HepG2 (cell line): ENCODE results near the gene SH3GL1. TPM values are rescaled to one million over a fixed set of nuclear protein-coding genes. Genes with fewer than 3 reads are reported as not detected.
A peak's percentile ranks its signal among the peaks of the same experiment; 100 is the strongest.

Source experiments
- ATAC-seq: fragments of 200-7000 bp; cut with Tn5 transposase; 3 replicates; pipeline ENCODE4 v1.9.1; 2020; ENCODE audit warnings: mild to moderate bottlenecking, moderate library complexity
- BruUV-seq: library from RNA; stranded (reverse); fragments of 400-500 nt; replicated peaks from 2 replicates; lab custom pipeline; 2021; lab: Mats Ljungman, UMichigan
- CTCF ChIA-PET: fragments of 300-600 bp; formaldehyde crosslinking; extraction: SDS; loops from one replicate; lab custom pipeline; 2021; ENCODE audit warnings: low total read pairs, inconsistent platforms, low intra/inter-chr PET ratio; lab: Yijun Ruan, JAX
- POLR2A ChIA-PET: fragments of 350-600 bp; sonication (Branson Sonifier 250); formaldehyde crosslinking; loops from one replicate; lab custom pipeline; 2020; ENCODE audit warnings: antibody characterized with exemption, inconsistent platforms; lab: Yijun Ruan, JAX
- DNase-seq: peaks from one replicate; pipeline ENCODE4 v3.0.0-alpha.2; 2015; ENCODE audit warnings: low spot score
- FAIRE-seq: peaks from 3 replicates; lab custom pipeline; 2011; peaks lifted over from hg19 to GRCh38; lab: Jason Lieb, UNC
- H2AFZ ChIP-seq: one replicate; pipeline ENCODE4 v1.6.1; 2011; ENCODE audit warnings: low read length, inconsistent platforms
- H3K27ac ChIP-seq: fragments of 300-600 bp; 3 replicates; pipeline ENCODE4 v1.8.0; 2011; ENCODE audit warnings: mixed run types, mild to moderate bottlenecking, mixed read lengths, low read length, inconsistent platforms; ENCODE audit not compliant: insufficient read depth; ENCODE audit errors: extremely low read length
- H3K27me3 ChIP-seq, 2 experiments: fragments of 200-600 bp in 1 of 2; 2 replicates in 1 of 2; 3 replicates in 1 of 2; pipeline versions ENCODE4 v1.6.0 to v1.8.0; 2011; ENCODE audit warnings: low read length in 2 of 2, mild to moderate bottlenecking in 2 of 2, moderate library complexity in 2 of 2, inconsistent platforms in 1 of 2; ENCODE audit not compliant: insufficient read depth in 2 of 2, control insufficient read depth in 1 of 2
- H3K36me3 ChIP-seq, 2 experiments: fragments of 200-600 bp in 1 of 2; replicated peaks in 1 of 2; 2 replicates in 1 of 2; 3 replicates in 1 of 2; pipeline versions ENCODE4 v1.5.1 to v1.8.0; 2011; ENCODE audit warnings: low read length in 2 of 2, inconsistent platforms in 1 of 2; ENCODE audit not compliant: insufficient read depth in 2 of 2, control insufficient read depth in 1 of 2
- H3K4me1 ChIP-seq: 2 replicates; pipeline ENCODE4 v1.5.1; 2012; ENCODE audit warnings: low read length, inconsistent platforms; ENCODE audit not compliant: insufficient read depth
- H3K4me2 ChIP-seq: 2 replicates; pipeline ENCODE4 v1.6.0; 2011; ENCODE audit warnings: low read depth, low read length, inconsistent platforms
- H3K4me3 ChIP-seq, 3 experiments: fragments of 200-600 bp in 1 of 3; sonication (generic), shearing (Covaris generic) in 1 of 3; replicated peaks in 1 of 3; 2 replicates each; pipeline ENCODE4 v1.5.1; 2011 to 2016; ENCODE audit warnings: low read length in 3 of 3, inconsistent platforms in 2 of 3, low read depth in 2 of 3, mild to moderate bottlenecking in 2 of 3, control low read depth in 1 of 3, mixed read lengths in 1 of 3; ENCODE audit not compliant: insufficient read depth in 1 of 3
- H3K79me2 ChIP-seq: one replicate; pipeline ENCODE4 v1.6.1; 2011; ENCODE audit warnings: low read length, inconsistent platforms; ENCODE audit not compliant: insufficient read depth
- H3K9ac ChIP-seq: 2 replicates; pipeline ENCODE4 v1.6.0; 2011; ENCODE audit warnings: mild to moderate bottlenecking, low read depth, low read length, inconsistent platforms; ENCODE audit not compliant: insufficient read depth
- H3K9me3 ChIP-seq: 2 replicates; pipeline ENCODE4 v1.5.1; 2012; ENCODE audit warnings: mild to moderate bottlenecking, low read length
- H4K20me1 ChIP-seq: 2 replicates; pipeline ENCODE4 v1.6.0; 2011; ENCODE audit warnings: inconsistent platforms, mild to moderate bottlenecking, low read length, moderate library complexity; ENCODE audit not compliant: insufficient read depth
- AGO2 ChIP-seq: fragments of 200-400 bp; formaldehyde crosslinking; optimal IDR thresholded peaks from 2 replicates; pipeline ENCODE3; 2017; ENCODE audit warnings: mild to moderate bottlenecking, low read depth, low read length, moderate library complexity
- ATF2 ChIP-seq: sonication (generic); formaldehyde crosslinking; IDR thresholded peaks from 2 replicates; pipeline ENCODE4 v1.4.0; 2020; ENCODE audit warnings: missing genetic modification reagents
- CCDC6 ChIP-seq: sonication (generic); formaldehyde crosslinking; IDR thresholded peaks from 2 replicates; pipeline ENCODE4 v1.8.1; 2022; ENCODE audit warnings: mild to moderate bottlenecking, missing genetic modification reagents, moderate library complexity
- CENPX ChIP-seq: sonication (generic); formaldehyde crosslinking; IDR thresholded peaks from 2 replicates; pipeline ENCODE4 v1.9.0; 2021; ENCODE audit warnings: mild to moderate bottlenecking, missing genetic modification reagents, moderate library complexity
- HNRNPL ChIP-seq: fragments of 200-400 bp; formaldehyde crosslinking; IDR thresholded peaks from 2 replicates; pipeline ENCODE4 v1.6.1; 2017; ENCODE audit warnings: mild to moderate bottlenecking, low read depth, low read length
- JDP2 ChIP-seq: sonication (generic); formaldehyde crosslinking; IDR thresholded peaks from 2 replicates; pipeline ENCODE4 v1.8.1; 2022; ENCODE audit warnings: missing genetic modification reagents, borderline replicate concordance
- PITX1 ChIP-seq: sonication (generic); formaldehyde crosslinking; IDR thresholded peaks from 2 replicates; pipeline ENCODE4 v1.5.1; 2020; ENCODE audit warnings: mild to moderate bottlenecking, missing genetic modification reagents
- POLR2A ChIP-seq, 2 experiments: IDR thresholded peaks; 2 replicates each; pipeline ENCODE4 v1.6.1; 2011; ENCODE audit warnings: low read depth in 2 of 2, low read length in 2 of 2, mild to moderate bottlenecking in 1 of 2, moderate library complexity in 1 of 2; ENCODE audit not compliant: insufficient read depth in 1 of 2
- POLR2G ChIP-seq: fragments of 200-400 bp; formaldehyde crosslinking; IDR thresholded peaks from 2 replicates; pipeline ENCODE4 v1.6.1; 2018; ENCODE audit warnings: mild to moderate bottlenecking, low read depth, low read length, moderate library complexity
- RBM22 ChIP-seq: fragments of 200-400 bp; formaldehyde crosslinking; optimal IDR thresholded peaks from 2 replicates; pipeline ENCODE3; 2017; ENCODE audit warnings: mild to moderate bottlenecking, low read length, moderate library complexity
- SMAD9 ChIP-seq: sonication (generic); formaldehyde crosslinking; IDR thresholded peaks from 2 replicates; pipeline ENCODE4 v1.5.1; 2020; ENCODE audit warnings: mild to moderate bottlenecking, missing genetic modification reagents
- ZBTB26 ChIP-seq: IDR thresholded peaks from 2 replicates; pipeline ENCODE4 v1.6.1; 2016; ENCODE audit warnings: missing compliant biosample characterization, missing genetic modification reagents, borderline replicate concordance
- ZNF234 ChIP-seq: sonication (generic); formaldehyde crosslinking; conservative IDR thresholded peaks from 2 replicates; pipeline ENCODE4 v1.5.1; 2020; ENCODE audit warnings: mild to moderate bottlenecking, missing genetic modification reagents
- ZNF713 ChIP-seq: sonication (generic); formaldehyde crosslinking; IDR thresholded peaks from 2 replicates; pipeline ENCODE4 v1.4.0; 2020; ENCODE audit warnings: mild to moderate bottlenecking, missing genetic modification reagents
- WGBS: methylation state at CpG from one replicate; pipeline ENCODE4 v1.1.6; 2017; ENCODE audit warnings: low lambda C conversion rate; 5-methylcytosine and 5-hydroxymethylcytosine counted together
- in situ Hi-C: cut with HindIII; loops from 2 replicates; pipeline ENCODE4 v1.10.0; 2017; ENCODE audit warnings: low pct_unique_long_range_greater_than_20kb; ENCODE audit not compliant: extremely low pct_ligation_motif_present
- intact Hi-C: fragments of 100-400 bp; cut with micrococcal nuclease; formaldehyde crosslinking; loops from one replicate; pipeline ENCODE4 v1.10.0; 2022; ENCODE audit not compliant: unreplicated experiment
- polyA plus RNA-seq, 8 experiments: library from polyadenylated mRNA; depleted of rRNA in 3 of 8; stranded (reverse) in 7 of 8; unstranded in 1 of 8; fragments of >200 nt; fragmentation: Illumina TruSeq in 4 of 8; extraction: Trizol in 4 of 8; gene quantifications; 2 replicates each; pipeline versions ENCODE4 v1.2.1 to v1.2.3, GENCODE V29; 2011 to 2016; ENCODE audit warnings: low read depth in 4 of 8, missing spikeins in 1 of 8, mixed read lengths in 1 of 8; ENCODE audit not compliant: insufficient read depth in 1 of 8
- total RNA-seq, 5 experiments: library from RNA; depleted of rRNA; stranded (reverse); fragments of >200 nt; fragmentation: Illumina TruSeq; extraction: Trizol; gene quantifications; 2 replicates each; pipeline ENCODE4 v1.2.3, GENCODE V29; 2016; ENCODE audit warnings: low read depth in 1 of 5
- TF ChIP-seq, protein P1 (sequence below): sonication (generic); formaldehyde crosslinking; IDR thresholded peaks from 2 replicates; pipeline ENCODE4 v1.5.0; 2020; ENCODE audit warnings: mild to moderate bottlenecking, missing genetic modification reagents
- TF ChIP-seq, protein P2 (sequence below): IDR thresholded peaks from 2 replicates; pipeline ENCODE4 v1.6.1; 2016; ENCODE audit warnings: missing genetic modification reagents, missing compliant biosample characterization

SH3GL1 gene
- total and polyA plus RNA-seq, 2 of the 13 experiments (the other 11 are each of a cell fraction or from before 2014, with no cell fraction given), result 33.0 to 45.1 TPM

DNA sequence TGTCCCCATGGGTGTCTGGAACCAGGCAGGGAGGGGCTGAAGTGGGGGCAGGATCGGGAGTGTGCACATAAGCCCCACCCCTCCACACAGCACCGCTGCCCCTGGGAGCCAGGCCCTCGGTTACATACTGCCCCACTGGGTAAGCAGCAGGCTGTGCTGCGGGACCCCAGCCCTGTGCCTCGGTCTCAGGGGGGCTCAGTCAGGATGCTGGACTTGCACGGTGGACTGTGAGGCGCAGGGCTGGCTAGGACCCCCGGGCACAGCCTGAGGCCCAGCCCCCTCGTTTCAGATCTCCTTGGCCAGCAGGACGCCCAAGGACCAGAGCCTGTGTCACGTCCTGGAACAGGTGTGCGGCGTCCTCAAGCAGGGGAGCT, 40.7 kb downstream of the SH3GL1 start (continued):
- TF ChIP-seq, protein P1, sequence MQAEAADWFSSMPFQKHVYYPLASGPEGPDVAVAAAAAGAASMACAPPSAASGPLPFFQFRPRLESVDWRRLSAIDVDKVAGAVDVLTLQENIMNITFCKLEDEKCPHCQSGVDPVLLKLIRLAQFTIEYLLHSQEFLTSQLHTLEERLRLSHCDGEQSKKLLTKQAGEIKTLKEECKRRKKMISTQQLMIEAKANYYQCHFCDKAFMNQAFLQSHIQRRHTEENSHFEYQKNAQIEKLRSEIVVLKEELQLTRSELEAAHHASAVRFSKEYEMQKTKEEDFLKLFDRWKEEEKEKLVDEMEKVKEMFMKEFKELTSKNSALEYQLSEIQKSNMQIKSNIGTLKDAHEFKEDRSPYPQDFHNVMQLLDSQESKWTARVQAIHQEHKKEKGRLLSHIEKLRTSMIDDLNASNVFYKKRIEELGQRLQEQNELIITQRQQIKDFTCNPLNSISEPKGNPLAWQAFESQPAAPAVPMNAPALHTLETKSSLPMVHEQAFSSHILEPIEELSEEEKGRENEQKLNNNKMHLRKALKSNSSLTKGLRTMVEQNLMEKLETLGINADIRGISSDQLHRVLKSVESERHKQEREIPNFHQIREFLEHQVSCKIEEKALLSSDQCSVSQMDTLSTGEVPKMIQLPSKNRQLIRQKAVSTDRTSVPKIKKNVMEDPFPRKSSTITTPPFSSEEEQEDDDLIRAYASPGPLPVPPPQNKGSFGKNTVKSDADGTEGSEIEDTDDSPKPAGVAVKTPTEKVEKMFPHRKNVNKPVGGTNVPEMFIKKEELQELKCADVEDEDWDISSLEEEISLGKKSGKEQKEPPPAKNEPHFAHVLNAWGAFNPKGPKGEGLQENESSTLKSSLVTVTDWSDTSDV, result no peak
- 0 out of 2 replicates have a peak, but pooled peaks have one; percentile 5 for TF ChIP-seq HNRNPL
- peak; percentile 8 for TF ChIP-seq RBM22

GRCh38 chr19:4358709-4359626, 41.4 kb downstream of the SH3GL1 start:
- no peak for ATAC-seq
- CTCF ChIA-PET, result no interaction called here
- over 99% methylated on average over 14 of the region's 25 CpGs for WGBS
- TF ChIP-seq SMAD9 (CRISPR knock-in tag), result no peak
- TF ChIP-seq POLR2A (IDR thresholded peaks at IDR 0.05; ENCODE audit: insufficient read depth in 1 of 2, low read depth in 2 of 2, low read length in 2 of 2), result 0 out of 4 replicates have a peak, but pooled peaks of 1 of the 2 experiments have one; percentile 9
- peak; percentile 6 for TF ChIP-seq RBM22
- TF ChIP-seq JDP2, result no peak
- peak; percentile 37 for TF ChIP-seq AGO2
- TF ChIP-seq ZNF234 (CRISPR knock-in tag), result no peak
- no peak for TF ChIP-seq CCDC6
- TF ChIP-seq CENPX (CRISPR knock-in tag), result no peak
- 0 out of 2 replicates have a peak, but pooled peaks have one; percentile 17 for TF ChIP-seq POLR2G
- TF ChIP-seq ATF2 (CRISPR knock-in tag), result no peak
- TF ChIP-seq ZBTB26 (CRISPR knock-in tag), result no peak
- TF ChIP-seq ZNF713 (CRISPR knock-in tag), result no peak
- 0 out of 2 replicates have a peak, but pooled peaks have one; percentile 7 for TF ChIP-seq HNRNPL
- TF ChIP-seq, protein P2, sequence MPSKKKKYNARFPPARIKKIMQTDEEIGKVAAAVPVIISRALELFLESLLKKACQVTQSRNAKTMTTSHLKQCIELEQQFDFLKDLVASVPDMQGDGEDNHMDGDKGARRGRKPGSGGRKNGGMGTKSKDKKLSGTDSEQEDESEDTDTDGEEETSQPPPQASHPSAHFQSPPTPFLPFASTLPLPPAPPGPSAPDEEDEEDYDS (CRISPR knock-in tag), result no peak
- no peak for TF ChIP-seq PITX1 (CRISPR knock-in tag)

More at GRCh38 chr19:4358709-4359626, 41.4 kb downstream of the SH3GL1 start:
- POLR2A ChIA-PET, result interaction anchor here (1.1 to 3.2 kb wide), 3 partner anchors 16 to 28 kb away, joined by 3 to 11 read pairs (median 10); partner anchors contain the start of gene MPND
- H3K4me2 ChIP-seq, result no peak overlapping the region
- H4K20me1 ChIP-seq, result no peaks in the 10 kb centered on the region
- peaks cover 18 to 41% of the 10 kb centered on the region in 2 experiments; a peak in 4 of 5 replicates for H3K36me3 ChIP-seq
- no peaks in the 10 kb centered on the region for H3K4me1 ChIP-seq
- no peak overlapping the region for H3K4me3 ChIP-seq
- in situ Hi-C loops, result no loop called here
- BruUV-seq, result no TSS peak
- no peak overlapping the region for H3K27ac ChIP-seq
- H3K9ac ChIP-seq, result no peak overlapping the region
- no peaks in the 10 kb centered on the region for H3K79me2 ChIP-seq
- no peaks in the 10 kb centered on the region for H3K9me3 ChIP-seq
- FAIRE-seq (no peak), DNase-seq (no peak)
- intact Hi-C loops, result no loop called here
- H2AFZ ChIP-seq, result no peak overlapping the region
- H3K27me3 ChIP-seq, result no peaks in the 10 kb centered on the region
